Measurements from ENCODE around the gene LAMC3.

The LAMC3 gene

DNA sequence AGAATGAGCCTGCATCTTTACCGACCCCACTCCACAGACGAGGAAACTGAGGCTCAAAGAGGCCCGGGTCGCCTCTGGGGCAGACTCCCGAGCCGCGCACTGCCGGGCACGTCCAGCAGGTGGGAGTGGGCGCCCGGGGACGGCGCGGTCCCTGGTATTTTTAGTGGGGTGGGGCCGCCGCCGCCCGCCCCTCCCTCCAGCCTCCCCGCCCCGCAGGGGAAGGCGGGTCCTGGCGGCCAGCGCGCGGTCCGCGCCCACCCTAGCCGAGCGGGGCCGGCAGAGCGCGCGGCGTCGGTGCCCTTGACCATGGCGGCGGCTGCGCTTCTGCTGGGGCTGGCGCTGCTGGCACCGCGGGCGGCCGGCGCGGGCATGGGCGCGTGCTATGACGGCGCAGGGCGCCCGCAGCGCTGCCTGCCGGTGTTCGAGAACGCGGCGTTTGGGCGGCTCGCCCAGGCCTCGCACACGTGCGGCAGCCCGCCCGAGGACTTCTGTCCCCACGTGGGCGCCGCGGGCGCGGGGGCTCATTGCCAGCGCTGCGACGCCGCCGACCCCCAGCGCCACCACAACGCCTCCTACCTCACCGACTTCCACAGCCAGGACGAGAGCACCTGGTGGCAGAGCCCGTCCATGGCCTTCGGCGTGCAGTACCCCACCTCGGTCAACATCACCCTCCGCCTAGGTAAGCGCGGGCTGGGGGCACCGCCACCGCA is at the start of gene LAMC3:
Gene LAMC3 (plus strand): TSS at position 266 of the 710 bp plus-strand sequence. CDS start 41 bp downstream, at position 307.
- H3K9me3 Mint-ChIP-seq = no peaks in the 10 kb centered on the region
- no peaks in the 10 kb centered on the region for H3K36me3 Mint-ChIP-seq (ENCODE audit: low read depth)
- H3K4me3 Mint-ChIP-seq = no peak within 1 kb of the TSS
- H3K27ac Mint-ChIP-seq = no peak within 1 kb of the TSS
- peaks cover 33% of the 10 kb centered on the region for H3K27me3 Mint-ChIP-seq
- no peaks in the 10 kb centered on the region for H3K4me1 Mint-ChIP-seq (ENCODE audit: low read depth)

DNA sequence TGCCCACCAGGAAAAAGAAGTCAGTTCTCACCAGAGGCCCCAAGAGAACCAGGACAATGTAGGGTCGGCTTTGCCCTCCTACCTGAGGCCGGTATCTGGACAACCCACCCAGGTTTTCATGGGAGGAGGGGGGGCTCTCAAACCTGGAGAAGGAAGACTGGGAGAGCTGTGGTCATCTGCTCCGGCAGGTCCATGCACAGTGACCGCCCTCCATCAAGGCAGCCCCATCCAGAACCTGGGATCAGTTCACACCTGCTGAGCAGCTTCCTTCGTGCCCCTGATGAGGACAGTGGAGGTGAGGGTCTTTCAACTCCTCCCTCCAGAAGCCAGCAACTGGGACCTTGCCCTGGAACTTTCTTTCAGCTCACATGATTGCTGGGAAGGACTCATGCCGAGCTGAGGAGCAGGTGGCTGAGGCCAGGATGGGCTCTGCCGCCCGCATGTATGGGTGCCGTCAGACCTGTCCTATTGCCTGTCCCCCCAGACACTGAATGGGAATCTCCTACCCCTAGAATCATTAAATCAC is 49.1 kb upstream of the LAMC3 start:
- Mint-ChIP-seq H3K4me3 (no peak overlapping the region), H3K27ac (no peak overlapping the region)

DNA sequence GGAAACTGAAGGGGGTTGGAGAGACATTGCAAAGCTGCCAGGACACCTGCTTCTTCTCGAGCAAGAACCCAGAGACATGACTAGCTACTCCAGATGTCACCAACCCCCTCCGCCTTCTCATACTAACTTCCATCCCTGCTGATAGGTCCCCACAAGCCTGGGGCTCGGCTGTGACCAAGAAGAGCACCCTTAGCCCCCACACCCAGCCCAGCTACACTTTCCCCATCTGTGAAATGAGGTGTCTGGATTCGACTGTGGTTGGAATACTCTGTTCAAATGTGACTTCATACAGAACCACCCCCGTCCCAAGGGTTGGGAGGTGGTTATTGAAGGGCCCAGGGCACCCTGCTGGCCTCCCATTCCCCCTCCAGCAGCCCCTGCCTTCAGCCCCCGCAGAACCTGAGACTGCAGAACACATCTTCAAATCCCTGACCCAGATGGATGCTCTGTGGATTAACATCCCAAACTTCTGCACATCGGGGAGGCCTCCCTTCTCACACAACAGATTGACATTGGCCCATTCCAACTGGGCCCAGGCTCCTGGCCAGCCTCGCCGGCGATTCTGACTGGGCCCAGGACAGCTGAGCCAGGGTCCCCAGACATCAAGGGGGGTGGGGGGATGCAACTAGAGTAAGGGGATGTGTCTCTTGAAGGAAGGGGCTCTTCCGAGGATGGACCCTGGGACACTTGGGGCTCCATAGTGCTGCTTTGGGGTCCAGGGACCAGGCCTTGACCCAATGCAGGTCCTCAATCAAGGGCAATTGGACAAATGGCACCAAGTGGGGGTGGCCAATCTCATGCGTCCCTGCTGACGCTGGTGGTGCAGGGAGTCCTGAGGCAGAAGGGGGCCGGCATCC is 48.2 kb upstream of the LAMC3 start:
- Mint-ChIP-seq H3K36me3 (ENCODE audit: low read depth) (peaks cover 4% of the 10 kb centered on the region), H3K4me3 (no peak overlapping the region), H3K27me3 (no peaks in the 10 kb centered on the region), H3K4me1 (ENCODE audit: low read depth) (peaks cover 3% of the 10 kb centered on the region), H3K9me3 (peaks cover 7% of the 10 kb centered on the region), H3K27ac (no peak overlapping the region)

More for the DNA sequence above, 49.1 kb upstream of the LAMC3 start:
- Mint-ChIP-seq H3K27me3 (no peaks in the 10 kb centered on the region), H3K36me3 (ENCODE audit: low read depth) (peaks cover 4% of the 10 kb centered on the region), H3K9me3 (peaks cover 7% of the 10 kb centered on the region), H3K4me1 (ENCODE audit: low read depth) (peaks cover 3% of the 10 kb centered on the region)

DNA sequence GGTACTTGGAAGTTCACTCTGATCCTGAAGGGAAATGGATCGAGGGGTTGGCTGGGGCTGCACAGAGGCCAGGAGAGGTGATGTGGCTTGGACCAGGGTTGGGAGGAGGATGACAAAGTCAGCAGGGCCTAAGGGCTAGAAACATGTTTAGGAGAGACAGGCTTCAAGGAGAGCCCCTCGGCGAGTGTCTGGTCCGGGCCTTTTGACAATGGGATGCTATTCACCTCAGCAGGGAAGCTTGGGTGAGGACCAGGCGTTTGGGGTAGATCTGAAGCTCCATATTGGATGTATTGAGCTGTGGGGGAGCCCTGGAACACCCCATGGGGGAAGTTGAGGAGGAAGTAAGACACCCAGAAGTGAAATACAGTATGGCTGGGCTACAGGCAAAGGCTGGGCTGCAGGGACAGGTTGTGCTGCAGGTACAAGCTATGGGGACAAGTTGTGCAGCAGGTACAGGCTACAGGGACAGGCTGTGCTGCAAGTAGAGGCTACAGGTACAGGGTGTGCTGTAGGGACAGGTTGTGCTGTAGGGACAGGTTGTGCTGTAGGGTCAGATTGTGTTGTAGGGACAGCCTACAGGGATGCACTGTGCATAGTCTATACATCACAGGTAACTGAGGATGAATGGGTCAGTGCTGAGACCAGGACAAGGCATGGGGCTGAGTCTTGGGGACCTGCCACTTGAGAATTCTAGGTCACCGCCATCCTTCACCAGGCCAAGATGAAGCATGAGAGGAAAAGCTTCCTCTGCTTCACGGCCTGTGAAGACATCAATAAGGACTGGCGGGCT is 47.3 kb upstream of the LAMC3 start:
- Mint-ChIP-seq H3K36me3 (ENCODE audit: low read depth) (peaks cover 4% of the 10 kb centered on the region), H3K4me1 (ENCODE audit: low read depth) (peaks cover 3% of the 10 kb centered on the region), H3K27ac (no peak overlapping the region), H3K27me3 (no peaks in the 10 kb centered on the region), H3K9me3 (peaks cover 7% of the 10 kb centered on the region), H3K4me3 (no peak overlapping the region)

DNA sequence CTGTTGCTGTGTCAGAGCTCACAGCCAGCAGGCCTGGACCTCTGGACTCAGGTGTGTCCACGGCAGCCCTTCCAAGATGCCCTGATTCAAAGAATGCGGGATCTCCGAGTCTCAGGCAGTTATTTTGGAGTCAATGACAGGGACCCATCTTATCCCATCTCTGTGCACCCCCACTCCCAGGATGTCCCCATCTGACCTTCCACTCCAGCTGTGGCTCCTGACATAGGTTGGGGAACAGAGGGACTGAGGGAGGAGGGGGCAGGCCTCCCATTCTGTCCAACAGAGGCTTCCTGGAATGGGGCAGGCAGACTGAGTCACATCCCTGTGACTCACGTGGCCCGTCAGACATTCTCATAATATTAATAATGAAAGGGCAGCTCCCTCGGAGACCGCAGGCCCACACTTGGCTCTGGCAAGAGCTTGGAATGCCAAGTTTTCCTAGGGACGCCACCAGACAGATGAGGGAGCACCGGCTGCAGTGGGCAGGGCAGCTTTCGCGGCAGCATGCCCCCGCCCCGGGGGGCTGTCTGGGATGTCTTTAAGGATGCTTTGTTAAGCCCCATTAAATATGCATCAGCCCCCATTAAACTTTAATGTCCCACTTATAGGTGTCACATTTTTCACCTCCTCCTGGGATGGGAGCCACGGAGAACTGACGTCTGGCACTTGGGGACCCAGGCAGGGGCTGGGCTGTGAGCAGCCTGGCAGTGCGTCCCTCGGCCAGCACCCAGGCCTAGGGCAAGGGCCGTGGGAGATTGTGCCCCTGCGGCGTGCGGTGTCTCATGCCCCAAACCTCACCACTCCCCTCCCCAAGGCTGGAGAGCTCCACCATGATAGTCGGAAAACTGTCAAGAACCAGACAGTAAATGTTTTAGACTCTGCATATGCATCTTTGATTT is 46.3 kb upstream of the LAMC3 start:
- H3K4me1 Mint-ChIP-seq (ENCODE audit: low read depth) = peaks cover 3% of the 10 kb centered on the region
- no peak overlapping the region for H3K27ac Mint-ChIP-seq
- H3K4me3 Mint-ChIP-seq = no peak overlapping the region
- H3K36me3 Mint-ChIP-seq (ENCODE audit: low read depth) = peaks cover 4% of the 10 kb centered on the region
- no peaks in the 10 kb centered on the region for H3K27me3 Mint-ChIP-seq
- peaks cover 7% of the 10 kb centered on the region for H3K9me3 Mint-ChIP-seq

DNA sequence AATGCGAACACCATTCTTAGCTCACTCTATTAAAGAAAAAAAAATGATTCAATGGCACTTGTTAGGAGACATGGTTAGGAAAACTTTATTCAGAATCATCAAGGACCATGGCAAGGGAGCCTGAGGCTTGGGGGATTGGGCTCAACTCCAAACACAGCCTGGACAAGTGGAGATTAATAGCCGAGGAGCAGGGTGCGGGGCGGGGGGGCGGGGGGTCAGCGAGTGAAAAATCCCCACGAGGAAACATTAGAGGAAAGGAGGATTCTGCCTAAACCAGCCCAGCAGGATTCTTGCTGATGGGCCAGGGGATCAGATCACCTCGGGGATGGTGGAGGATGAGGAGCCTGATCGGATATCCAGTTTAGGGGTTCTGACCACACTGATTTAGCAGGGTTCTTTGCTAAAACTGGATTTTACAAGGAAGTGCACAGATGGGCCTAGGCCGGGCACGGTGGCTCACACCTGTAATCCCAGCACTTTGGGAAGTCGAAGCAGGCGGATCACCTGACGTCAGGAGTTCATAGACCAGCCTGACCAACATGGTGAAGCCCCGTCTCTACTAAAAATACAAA is 45.6 kb upstream of the LAMC3 start:
- no peak overlapping the region for H3K4me3 Mint-ChIP-seq
- no peak overlapping the region for H3K27ac Mint-ChIP-seq
- H3K36me3 Mint-ChIP-seq (ENCODE audit: low read depth) = peaks cover 4% of the 10 kb centered on the region
- H3K4me1 Mint-ChIP-seq (ENCODE audit: low read depth) = peaks cover 3% of the 10 kb centered on the region
- peaks cover 4% of the 10 kb centered on the region for H3K9me3 Mint-ChIP-seq
- H3K27me3 Mint-ChIP-seq = no peaks in the 10 kb centered on the region

DNA sequence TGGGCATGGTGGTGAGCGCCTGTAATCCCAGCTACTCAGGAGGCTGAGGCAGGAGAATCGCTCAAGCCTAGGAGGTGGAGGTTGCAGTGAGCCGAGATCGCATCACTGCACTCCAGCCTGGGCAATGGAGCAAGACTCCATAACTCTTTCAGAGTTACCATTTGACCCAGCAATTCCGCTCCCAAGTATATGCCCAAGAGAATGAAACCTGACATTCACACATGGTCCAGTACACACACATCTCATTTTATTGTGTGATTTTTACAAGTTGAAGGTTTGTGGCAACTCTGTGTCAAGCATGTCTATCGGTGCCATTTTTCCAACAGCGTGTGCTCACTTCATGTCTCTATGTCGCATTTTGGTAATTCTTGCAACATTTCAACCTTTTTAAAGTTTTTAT is 45.1 kb upstream of the LAMC3 start:
- peaks cover under 1% of the 10 kb centered on the region for H3K9me3 Mint-ChIP-seq
- no peak overlapping the region for H3K27ac Mint-ChIP-seq
- no peak overlapping the region for H3K4me3 Mint-ChIP-seq
- H3K36me3 Mint-ChIP-seq (ENCODE audit: low read depth) = peaks cover 1% of the 10 kb centered on the region
- H3K4me1 Mint-ChIP-seq (ENCODE audit: low read depth) = peaks cover under 1% of the 10 kb centered on the region
- H3K27me3 Mint-ChIP-seq = no peaks in the 10 kb centered on the region

DNA sequence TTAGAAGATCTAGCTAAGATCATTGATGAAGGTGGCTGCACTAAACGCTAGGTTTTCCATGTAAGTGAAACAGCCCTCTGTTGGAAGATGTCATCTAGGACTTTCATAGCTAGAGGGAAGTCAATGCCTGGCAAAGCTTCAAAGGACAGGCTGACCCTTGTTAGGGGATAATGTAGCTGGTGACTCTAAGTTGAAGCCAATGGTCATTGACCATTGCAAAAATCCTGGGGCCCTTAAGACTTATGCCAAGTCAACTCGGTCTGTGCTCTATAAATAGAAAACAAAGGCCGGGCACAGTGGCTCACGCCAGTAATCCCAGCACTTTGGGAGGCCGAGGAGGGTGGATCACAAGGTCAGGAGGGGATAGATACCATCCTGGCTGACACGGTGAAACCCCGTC is 43.3 kb upstream of the LAMC3 start:
- no peak overlapping the region for H3K4me3 Mint-ChIP-seq
- no peaks in the 10 kb centered on the region for H3K4me1 Mint-ChIP-seq (ENCODE audit: low read depth)
- no peaks in the 10 kb centered on the region for H3K36me3 Mint-ChIP-seq (ENCODE audit: low read depth)
- H3K27ac Mint-ChIP-seq = no peak overlapping the region
- H3K9me3 Mint-ChIP-seq = no peaks in the 10 kb centered on the region
- no peaks in the 10 kb centered on the region for H3K27me3 Mint-ChIP-seq

DNA sequence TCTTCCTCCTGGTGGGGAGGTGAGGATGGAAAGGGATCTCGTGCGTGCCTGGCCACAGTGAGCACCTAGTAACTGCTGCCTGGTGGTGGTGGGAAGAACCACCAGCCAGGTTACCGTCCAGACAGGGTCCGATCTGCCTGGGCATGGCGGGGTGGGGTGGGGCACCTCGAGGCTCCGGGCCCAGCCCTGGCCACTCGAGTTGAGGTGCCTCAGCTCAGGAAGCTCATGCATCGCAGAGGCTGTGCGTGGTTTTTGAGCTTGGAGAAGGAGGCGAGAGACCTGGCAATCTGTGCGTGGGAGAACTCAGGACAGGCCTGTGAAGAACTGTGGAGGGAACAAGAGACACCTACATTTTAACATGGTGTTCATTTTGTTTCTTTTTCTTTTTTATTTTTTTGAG is 38.9 kb upstream of the LAMC3 start:
- no peak overlapping the region for H3K4me3 Mint-ChIP-seq
- H3K27ac Mint-ChIP-seq = no peak overlapping the region
- peaks cover 14% of the 10 kb centered on the region for H3K27me3 Mint-ChIP-seq
- no peaks in the 10 kb centered on the region for H3K36me3 Mint-ChIP-seq (ENCODE audit: low read depth)
- H3K9me3 Mint-ChIP-seq = no peaks in the 10 kb centered on the region
- no peaks in the 10 kb centered on the region for H3K4me1 Mint-ChIP-seq (ENCODE audit: low read depth)

DNA sequence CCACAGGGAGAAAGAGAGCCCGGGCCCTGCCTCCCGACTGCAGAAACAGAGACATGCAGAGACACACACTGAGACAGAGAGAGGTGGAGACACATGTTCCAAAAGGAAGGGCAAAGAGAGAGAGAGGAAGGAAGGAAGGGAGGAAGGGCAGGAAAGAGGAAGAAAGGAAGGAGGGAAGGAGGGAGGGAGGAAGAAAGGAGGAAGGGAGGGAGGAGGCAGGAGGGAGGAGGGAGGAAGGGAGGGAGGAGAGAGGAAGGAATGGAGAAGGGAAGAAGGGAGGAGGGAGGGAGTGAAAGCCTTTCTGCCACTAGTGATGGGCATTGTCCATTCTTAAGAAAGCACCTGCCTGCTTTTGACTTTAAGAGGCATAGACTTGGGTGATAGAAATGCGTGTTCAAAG is 38.1 kb upstream of the LAMC3 start:
- Mint-ChIP-seq H3K36me3 (ENCODE audit: low read depth) (no peaks in the 10 kb centered on the region), H3K4me3 (no peak overlapping the region), H3K27ac (no peak overlapping the region), H3K4me1 (ENCODE audit: low read depth) (no peaks in the 10 kb centered on the region), H3K27me3 (peaks cover 14% of the 10 kb centered on the region), H3K9me3 (no peaks in the 10 kb centered on the region)

DNA sequence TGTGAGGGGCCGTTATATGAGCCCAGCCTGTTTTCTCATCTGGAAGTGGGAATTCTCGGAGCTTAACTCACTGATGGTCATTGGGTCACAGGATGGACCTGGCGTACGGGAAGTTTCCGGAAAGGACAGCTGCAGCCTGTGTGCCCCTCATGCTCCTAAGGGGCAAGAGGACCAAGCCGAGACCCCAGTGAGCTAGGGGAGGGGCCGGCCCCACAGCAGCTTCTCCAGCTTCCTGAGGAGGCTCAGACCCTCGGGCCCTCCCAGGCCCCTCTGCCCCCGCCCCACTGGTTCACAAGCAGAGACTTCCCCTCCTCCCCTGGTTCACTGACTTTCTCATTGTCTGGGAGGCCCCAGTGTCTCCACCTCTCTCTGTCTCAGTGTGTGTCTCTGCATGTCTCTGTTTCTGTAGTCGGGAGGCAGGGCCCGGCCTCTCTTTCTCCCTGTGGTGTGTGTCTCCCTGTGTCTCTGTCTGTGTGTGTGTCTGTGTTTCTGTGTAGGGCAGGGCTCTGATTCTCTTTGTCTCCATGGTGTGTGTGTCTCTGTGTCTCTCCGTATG is 37.6 kb upstream of the LAMC3 start:
- Mint-ChIP-seq H3K36me3 (ENCODE audit: low read depth) (no peaks in the 10 kb centered on the region), H3K27ac (no peak overlapping the region), H3K4me1 (ENCODE audit: low read depth) (no peaks in the 10 kb centered on the region), H3K9me3 (no peaks in the 10 kb centered on the region), H3K4me3 (no peak overlapping the region), H3K27me3 (peaks cover 14% of the 10 kb centered on the region)

DNA sequence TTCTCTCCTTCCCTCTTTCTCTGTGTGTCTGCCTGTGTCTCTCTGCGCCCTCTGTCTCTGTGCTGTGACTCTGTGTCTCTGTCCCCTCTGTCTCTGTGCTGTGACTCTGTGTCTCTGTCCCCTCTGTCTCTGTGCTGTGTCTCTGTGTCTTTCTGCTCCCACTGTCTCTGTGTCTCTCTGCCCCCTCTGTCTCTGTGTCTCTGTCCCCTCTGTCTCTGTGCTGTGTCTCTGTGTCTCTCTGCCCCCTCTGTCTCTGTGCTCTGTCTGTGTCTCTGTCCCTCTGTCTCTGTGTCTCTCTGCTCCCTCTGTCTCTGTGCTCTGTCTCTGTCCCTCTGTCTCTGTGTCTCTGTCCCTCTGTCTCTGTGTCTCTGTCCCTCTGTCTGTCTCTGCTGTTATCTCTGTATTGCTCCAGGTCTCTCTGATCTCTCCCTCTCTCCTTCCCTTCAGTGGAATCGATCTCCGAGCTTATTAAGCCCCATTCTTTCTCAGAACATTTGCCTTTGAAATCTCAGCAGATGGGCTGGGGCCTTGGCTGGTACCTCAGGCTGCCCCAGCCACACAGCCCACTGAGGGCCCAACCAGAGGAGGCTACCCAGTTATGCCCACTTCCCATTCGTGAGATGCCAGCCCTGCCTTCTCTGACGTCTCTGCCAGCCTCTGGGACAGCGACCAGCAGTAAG is 36.6 kb upstream of the LAMC3 start:
- Mint-ChIP-seq H3K9me3 (no peaks in the 10 kb centered on the region), H3K27me3 (peaks cover 14% of the 10 kb centered on the region), H3K36me3 (ENCODE audit: low read depth) (no peaks in the 10 kb centered on the region), H3K4me1 (ENCODE audit: low read depth) (no peaks in the 10 kb centered on the region), H3K4me3 (no peak overlapping the region), H3K27ac (no peak overlapping the region)

Data from stimulated activated naive CD8-positive, alpha-beta T cell treated with anti-CD3 and anti-CD28 coated beads, Interleukin-15, Interleukin-2, amounts not matched to agents 100 ng/mL and 50 ng/mL, for 24 hours (primary cell).